SK-N-SH (cell line): Measurements from ENCODE around the gene OR13J1. TPM values are rescaled to one million over a fixed set of nuclear protein-coding genes. Genes with fewer than 3 reads are reported as not detected.

ENCODE experiments used
- CTCF ChIA-PET: fragments of 300-600, 350-600 bp; formaldehyde crosslinking; extraction: SDS; loops from one replicate; lab custom pipeline; 2021; lab: Yijun Ruan, JAX
- POLR2A ChIA-PET: fragments of 350-600 bp; sonication (Branson Sonifier 250); formaldehyde crosslinking; extraction: SDS; loops from one replicate; lab custom pipeline; 2020; ENCODE audit warnings: antibody characterized with exemption, inconsistent platforms; lab: Yijun Ruan, JAX
- DNase-seq: peaks from one replicate; pipeline ENCODE4 v3.0.0; 2012
- H2AFZ ChIP-seq: fragments of 200-600 bp; sonication (generic); 2 replicates; pipeline ENCODE4 v1.8.1; 2016; ENCODE audit warnings: antibody characterized with exemption, mild to moderate bottlenecking, low read depth
- H3F3A ChIP-seq: fragments of 200-600 bp; sonication (generic); replicated peaks from 2 replicates; pipeline ENCODE3; 2016; ENCODE audit warnings: antibody characterized with exemption, mild to moderate bottlenecking; ENCODE audit not compliant: insufficient read depth
- H3K27ac ChIP-seq, 2 experiments: fragments of 200-500 bp in 1 of 2; fragments of 200-600 bp in 1 of 2; sonication (Bioruptor generic) in 1 of 2; sonication (generic), shearing (Covaris generic) in 1 of 2; 2 replicates each; pipeline versions ENCODE4 v1.5.1 to v1.6.1; 2014 to 2016; ENCODE audit warnings: low read depth in 2 of 2, inconsistent platforms in 1 of 2, low read length in 1 of 2, mild to moderate bottlenecking in 1 of 2, mixed read lengths in 1 of 2
- H3K27me3 ChIP-seq: fragments of 200-600 bp; sonication (generic), shearing (Covaris generic); 2 replicates; pipeline ENCODE4 v1.6.1; 2016; ENCODE audit warnings: mixed run types; ENCODE audit not compliant: insufficient read depth
- H3K36me3 ChIP-seq, 2 experiments: fragments of 200-500 bp in 1 of 2; fragments of 200-600 bp in 1 of 2; sonication (Bioruptor generic) in 1 of 2; sonication (generic) in 1 of 2; replicated peaks in 1 of 2; 2 replicates each; pipeline versions ENCODE3 to v1.5.1; 2014 to 2016; ENCODE audit warnings: low read length in 1 of 2, mild to moderate bottlenecking in 1 of 2; ENCODE audit not compliant: insufficient read depth in 2 of 2, control insufficient read depth in 1 of 2
- H3K4me1 ChIP-seq, 2 experiments: fragments of 200-500 bp in 1 of 2; fragments of 200-600 bp in 1 of 2; sonication (Bioruptor generic) in 1 of 2; sonication (generic), shearing (Covaris generic) in 1 of 2; 2 replicates each; pipeline versions ENCODE4 v1.5.1 to v1.6.1; 2014 to 2016; ENCODE audit warnings: low read depth in 1 of 2, low read length in 1 of 2, mixed run types in 1 of 2; ENCODE audit not compliant: insufficient read depth in 2 of 2, control insufficient read depth in 1 of 2
- H3K4me2 ChIP-seq: fragments of 200-600 bp; sonication (generic), shearing (Covaris generic); 2 replicates; pipeline ENCODE4 v1.6.1; 2017; ENCODE audit warnings: mixed run types
- H3K4me3 ChIP-seq, 2 experiments: fragments of 200-500 bp in 1 of 2; fragments of 200-600 bp in 1 of 2; sonication (Bioruptor generic) in 1 of 2; sonication (generic), shearing (Covaris generic) in 1 of 2; 2 replicates each; pipeline versions ENCODE4 v1.5.1 to v1.8.1; 2014 to 2016; ENCODE audit warnings: low read depth in 2 of 2, inconsistent platforms in 1 of 2, low read length in 1 of 2, mild to moderate bottlenecking in 1 of 2, mixed read lengths in 1 of 2, moderate library complexity in 1 of 2
- H3K79me2 ChIP-seq: fragments of 200-600 bp; sonication (generic); 2 replicates; pipeline ENCODE4 v1.8.1; 2017; ENCODE audit warnings: mild to moderate bottlenecking; ENCODE audit not compliant: insufficient read depth
- H3K9ac ChIP-seq: fragments of 200-600 bp; sonication (generic); 2 replicates; pipeline ENCODE4 v1.6.1; 2017; ENCODE audit warnings: mixed run types
- H3K9me2 ChIP-seq: fragments of 200-600 bp; sonication (generic); 2 replicates; pipeline ENCODE4 v1.6.1; 2017; ENCODE audit warnings: mixed run types
- H3K9me3 ChIP-seq: fragments of 200-600 bp; sonication (generic); 2 replicates; pipeline ENCODE4 v1.6.1; 2017; ENCODE audit warnings: mixed run types, mild to moderate bottlenecking, moderate library complexity
- H4K20me1 ChIP-seq: fragments of 200-600 bp; sonication (generic); 2 replicates; pipeline ENCODE4 v1.6.1; 2017; ENCODE audit warnings: mild to moderate bottlenecking, mixed run types; ENCODE audit not compliant: insufficient read depth
- CHD2 ChIP-seq: fragments of 150-350 bp; IDR thresholded peaks from 2 replicates; pipeline ENCODE4 v1.6.1; 2018; ENCODE audit warnings: low read length; ENCODE audit not compliant: partially characterized antibody
- ELF1 ChIP-seq: IDR thresholded peaks from 2 replicates; pipeline ENCODE4 v1.4.0; 2012
- EP300 ChIP-seq, 2 experiments: IDR thresholded peaks; 2 replicates each; pipeline versions ENCODE4 v1.4.0 to v1.6.1; 2012; ENCODE audit warnings: borderline replicate concordance in 1 of 2, low read depth in 1 of 2, low read length in 1 of 2
- FOSL2 ChIP-seq: IDR thresholded peaks from 2 replicates; pipeline ENCODE4 v1.4.0; 2012; ENCODE audit warnings: low read depth, mild to moderate bottlenecking, moderate library complexity, borderline replicate concordance
- FOXJ3 ChIP-seq: sonication (generic); formaldehyde crosslinking; IDR thresholded peaks from 2 replicates; pipeline ENCODE4 v1.5.1; 2020; ENCODE audit warnings: mild to moderate bottlenecking, missing genetic modification reagents
- MEF2A ChIP-seq: IDR thresholded peaks from 2 replicates; pipeline ENCODE4 v1.4.0; 2012; ENCODE audit warnings: low read depth, borderline replicate concordance
- POLR2AphosphoS5 ChIP-seq: IDR thresholded peaks from 2 replicates; pipeline ENCODE4 v1.6.1; 2012; ENCODE audit warnings: low read depth, low read length
- REST ChIP-seq: IDR thresholded peaks from 2 replicates; pipeline ENCODE4 v1.6.1; 2012; ENCODE audit warnings: mild to moderate bottlenecking, low read depth, low read length, moderate library complexity
- RFX5 ChIP-seq: IDR thresholded peaks from 2 replicates; pipeline ENCODE4 v1.6.1; 2012; ENCODE audit warnings: mild to moderate bottlenecking, improper control_type of control experiment, low read length
- WGBS: methylation state at CpG from one replicate; pipeline ENCODE4 v1.1.6; 2017; ENCODE audit warnings: low lambda C conversion rate; 5-methylcytosine and 5-hydroxymethylcytosine counted together
- polyA plus RNA-seq, 3 experiments: library from polyadenylated mRNA; depleted of rRNA; stranded (reverse); fragments of >200 nt; gene quantifications; 2 replicates each; pipeline ENCODE4 v1.2.3, GENCODE V29; 2012
- TF ChIP-seq, protein P1 (sequence below): fragments of 150-350 bp; IDR thresholded peaks from 2 replicates; pipeline ENCODE4 v1.6.1; 2017; ENCODE audit warnings: antibody characterized with exemption, low read length, low read depth, borderline replicate concordance
- TF ChIP-seq, protein P2 (sequence below): IDR thresholded peaks from 2 replicates; pipeline ENCODE4 v1.4.0; 2012; ENCODE audit warnings: low read depth, borderline replicate concordance
- TF ChIP-seq, protein P3 (sequence below): IDR thresholded peaks from 2 replicates; pipeline ENCODE4; 2012

The OR13J1 gene
- polyA plus RNA-seq, 1 of the 3 experiments (the other 2 are of a cell fraction): not detected

DNA sequence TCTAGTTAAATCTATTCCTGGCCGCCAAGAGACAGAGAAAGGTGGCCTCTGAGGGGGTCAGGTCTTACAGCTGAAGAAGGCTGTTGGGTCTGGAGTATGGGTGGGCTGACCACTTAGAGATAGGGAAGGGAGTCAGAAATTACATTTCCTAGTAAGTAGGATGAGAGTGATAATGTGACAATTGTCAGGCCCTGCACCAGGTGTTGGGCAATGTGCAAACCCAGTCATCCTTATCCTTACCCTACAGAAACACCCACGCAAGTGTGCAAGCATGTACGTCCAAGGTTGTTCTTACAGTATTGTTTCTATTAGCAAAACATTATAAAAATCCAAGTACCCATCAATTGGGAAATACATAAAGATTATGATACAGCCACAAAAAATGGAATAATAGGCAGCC, 48.6 kb upstream of the OR13J1 start:
- no peak overlapping the region for H3K27ac ChIP-seq
- H3K4me2 ChIP-seq: no peak overlapping the region
- ChIA-PET CTCF (interaction anchor here (0.6 to 3.6 kb wide), 3 partner anchors 16 to 27 kb away, joined by 3 to 19 read pairs (median 10); no protein-coding TSS in a partner anchor), POLR2A (no interaction called here)
- no peaks in the 10 kb centered on the region for H3K36me3 ChIP-seq
- H3K79me2 ChIP-seq: no peaks in the 10 kb centered on the region
- TF ChIP-seq REST (no peak), POLR2AphosphoS5 (no peak), ELF1 (no peak), RFX5 (no peak), MEF2A (no peak), FOXJ3 (no peak), FOSL2 (no peak), EP300 (IDR thresholded peaks at IDR 0.05; ENCODE audit: borderline replicate concordance in 1 of 2, low read depth in 1 of 2, low read length in 1 of 2) (no peak), CHD2 (no peak)
- TF ChIP-seq, protein P1, sequence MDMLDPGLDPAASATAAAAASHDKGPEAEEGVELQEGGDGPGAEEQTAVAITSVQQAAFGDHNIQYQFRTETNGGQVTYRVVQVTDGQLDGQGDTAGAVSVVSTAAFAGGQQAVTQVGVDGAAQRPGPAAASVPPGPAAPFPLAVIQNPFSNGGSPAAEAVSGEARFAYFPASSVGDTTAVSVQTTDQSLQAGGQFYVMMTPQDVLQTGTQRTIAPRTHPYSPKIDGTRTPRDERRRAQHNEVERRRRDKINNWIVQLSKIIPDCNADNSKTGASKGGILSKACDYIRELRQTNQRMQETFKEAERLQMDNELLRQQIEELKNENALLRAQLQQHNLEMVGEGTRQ: no peak
- TF ChIP-seq, protein P2, sequence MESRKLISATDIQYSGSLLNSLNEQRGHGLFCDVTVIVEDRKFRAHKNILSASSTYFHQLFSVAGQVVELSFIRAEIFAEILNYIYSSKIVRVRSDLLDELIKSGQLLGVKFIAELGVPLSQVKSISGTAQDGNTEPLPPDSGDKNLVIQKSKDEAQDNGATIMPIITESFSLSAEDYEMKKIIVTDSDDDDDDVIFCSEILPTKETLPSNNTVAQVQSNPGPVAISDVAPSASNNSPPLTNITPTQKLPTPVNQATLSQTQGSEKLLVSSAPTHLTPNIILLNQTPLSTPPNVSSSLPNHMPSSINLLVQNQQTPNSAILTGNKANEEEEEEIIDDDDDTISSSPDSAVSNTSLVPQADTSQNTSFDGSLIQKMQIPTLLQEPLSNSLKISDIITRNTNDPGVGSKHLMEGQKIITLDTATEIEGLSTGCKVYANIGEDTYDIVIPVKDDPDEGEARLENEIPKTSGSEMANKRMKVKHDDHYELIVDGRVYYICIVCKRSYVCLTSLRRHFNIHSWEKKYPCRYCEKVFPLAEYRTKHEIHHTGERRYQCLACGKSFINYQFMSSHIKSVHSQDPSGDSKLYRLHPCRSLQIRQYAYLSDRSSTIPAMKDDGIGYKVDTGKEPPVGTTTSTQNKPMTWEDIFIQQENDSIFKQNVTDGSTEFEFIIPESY: no peak
- TF ChIP-seq, protein P3, sequence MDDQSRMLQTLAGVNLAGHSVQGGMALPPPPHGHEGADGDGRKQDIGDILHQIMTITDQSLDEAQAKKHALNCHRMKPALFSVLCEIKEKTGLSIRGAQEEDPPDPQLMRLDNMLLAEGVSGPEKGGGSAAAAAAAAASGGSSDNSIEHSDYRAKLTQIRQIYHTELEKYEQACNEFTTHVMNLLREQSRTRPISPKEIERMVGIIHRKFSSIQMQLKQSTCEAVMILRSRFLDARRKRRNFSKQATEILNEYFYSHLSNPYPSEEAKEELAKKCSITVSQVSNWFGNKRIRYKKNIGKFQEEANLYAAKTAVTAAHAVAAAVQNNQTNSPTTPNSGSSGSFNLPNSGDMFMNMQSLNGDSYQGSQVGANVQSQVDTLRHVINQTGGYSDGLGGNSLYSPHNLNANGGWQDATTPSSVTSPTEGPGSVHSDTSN: no peak
- H3K27me3 ChIP-seq: no peaks in the 10 kb centered on the region
- H3K4me3 ChIP-seq: no peak overlapping the region
- H3F3A ChIP-seq: peaks cover 28% of the 10 kb centered on the region
- no peaks in the 10 kb centered on the region for H3K9me3 ChIP-seq
- DNase-seq: no peak
- no peak overlapping the region for H2AFZ ChIP-seq
- 92% methylated on average over 3 of the region's 3 CpGs for WGBS
- no peaks in the 10 kb centered on the region for H3K9me2 ChIP-seq
- H3K9ac ChIP-seq: no peak overlapping the region
- H3K4me1 ChIP-seq: peaks cover 0 to 12% of the 10 kb centered on the region in 2 experiments; a peak in 1 of 4 replicates
- H4K20me1 ChIP-seq: no peaks in the 10 kb centered on the region
